Astrocyte (in vitro differentiated cells and primary cell): ENCODE data around the gene RNFT2.

ENCODE experiments used
- EZH2 ChIP-seq: IDR thresholded peaks from 2 replicates; pipeline ENCODE4 v1.6.1; 2012; ENCODE audit warnings: mild to moderate bottlenecking, low read length, inconsistent platforms; ENCODE audit not compliant: insufficient read depth
- TF ChIP-seq, protein P1 (sequence below): IDR thresholded peaks from 2 replicates; pipeline ENCODE4 v1.5.1; 2011; ENCODE audit warnings: low read depth, mild to moderate bottlenecking, inconsistent platforms, low read length, moderate library complexity; ENCODE audit not compliant: insufficient read depth

DNA sequence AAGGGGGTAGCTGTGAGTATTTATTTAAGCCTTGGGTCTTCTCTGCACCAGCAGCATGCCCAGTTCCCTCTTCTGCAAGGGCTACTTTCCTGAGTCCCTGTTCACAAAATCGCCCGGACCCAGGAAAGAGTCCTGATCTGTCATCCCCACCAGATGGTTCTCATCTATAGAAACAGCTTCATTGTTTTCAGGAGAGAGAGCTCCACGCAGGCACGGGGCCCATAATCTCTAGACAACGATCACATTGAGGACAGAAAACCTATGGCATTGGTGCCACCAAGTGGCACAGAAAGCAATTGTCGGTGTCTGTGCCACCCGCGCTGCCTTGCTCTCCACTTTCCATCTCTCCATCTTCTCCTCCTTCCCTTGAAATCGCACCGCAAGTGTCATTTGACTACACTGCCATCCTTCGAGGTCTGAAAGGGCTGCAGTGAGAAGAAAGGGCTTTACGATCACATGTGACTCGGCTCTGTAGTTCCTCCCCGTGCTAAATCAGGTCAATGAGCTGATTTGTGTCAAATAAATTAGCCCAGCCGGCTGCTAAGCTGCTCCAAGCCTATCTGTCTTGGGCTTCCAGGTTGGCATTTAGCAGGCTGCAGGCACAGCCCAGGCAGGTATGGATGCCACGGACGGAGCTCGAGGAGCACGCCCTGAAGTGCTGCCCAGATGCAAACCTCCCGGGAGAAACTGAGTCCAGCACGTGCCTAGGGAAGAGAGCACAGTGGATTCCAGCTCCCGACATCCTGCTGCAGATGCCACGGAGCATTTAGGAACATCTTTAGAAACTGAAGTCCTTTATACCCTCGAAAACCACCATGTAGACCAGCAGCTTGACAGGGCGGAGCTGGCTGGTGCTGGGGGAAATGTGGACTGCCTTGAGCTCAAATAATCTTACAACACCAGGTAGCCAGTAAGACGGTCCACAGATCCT lies 29.0 kb upstream of the RNFT2 start:
- TF ChIP-seq, protein P1, sequence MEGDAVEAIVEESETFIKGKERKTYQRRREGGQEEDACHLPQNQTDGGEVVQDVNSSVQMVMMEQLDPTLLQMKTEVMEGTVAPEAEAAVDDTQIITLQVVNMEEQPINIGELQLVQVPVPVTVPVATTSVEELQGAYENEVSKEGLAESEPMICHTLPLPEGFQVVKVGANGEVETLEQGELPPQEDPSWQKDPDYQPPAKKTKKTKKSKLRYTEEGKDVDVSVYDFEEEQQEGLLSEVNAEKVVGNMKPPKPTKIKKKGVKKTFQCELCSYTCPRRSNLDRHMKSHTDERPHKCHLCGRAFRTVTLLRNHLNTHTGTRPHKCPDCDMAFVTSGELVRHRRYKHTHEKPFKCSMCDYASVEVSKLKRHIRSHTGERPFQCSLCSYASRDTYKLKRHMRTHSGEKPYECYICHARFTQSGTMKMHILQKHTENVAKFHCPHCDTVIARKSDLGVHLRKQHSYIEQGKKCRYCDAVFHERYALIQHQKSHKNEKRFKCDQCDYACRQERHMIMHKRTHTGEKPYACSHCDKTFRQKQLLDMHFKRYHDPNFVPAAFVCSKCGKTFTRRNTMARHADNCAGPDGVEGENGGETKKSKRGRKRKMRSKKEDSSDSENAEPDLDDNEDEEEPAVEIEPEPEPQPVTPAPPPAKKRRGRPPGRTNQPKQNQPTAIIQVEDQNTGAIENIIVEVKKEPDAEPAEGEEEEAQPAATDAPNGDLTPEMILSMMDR, result peak; percentile 50
- peak; percentile 72 for TF ChIP-seq EZH2
